NCI-H146 treated with DMSO at 0.1 percent for 48 hours (cell line): ENCODE data around the gene KRTAP9-9.
"Not testable (repeated sequence)": the region's sequence is repeated elsewhere in the genome, so short reads cannot be mapped to it uniquely, and the experiment has no call there.

Source experiments
- DNase-seq: peaks from one replicate; lab custom pipeline; 2025; ENCODE audit not compliant: unreplicated experiment; lab: John Stamatoyannopoulos, UW

Gene KRTAP9-9

DNA sequence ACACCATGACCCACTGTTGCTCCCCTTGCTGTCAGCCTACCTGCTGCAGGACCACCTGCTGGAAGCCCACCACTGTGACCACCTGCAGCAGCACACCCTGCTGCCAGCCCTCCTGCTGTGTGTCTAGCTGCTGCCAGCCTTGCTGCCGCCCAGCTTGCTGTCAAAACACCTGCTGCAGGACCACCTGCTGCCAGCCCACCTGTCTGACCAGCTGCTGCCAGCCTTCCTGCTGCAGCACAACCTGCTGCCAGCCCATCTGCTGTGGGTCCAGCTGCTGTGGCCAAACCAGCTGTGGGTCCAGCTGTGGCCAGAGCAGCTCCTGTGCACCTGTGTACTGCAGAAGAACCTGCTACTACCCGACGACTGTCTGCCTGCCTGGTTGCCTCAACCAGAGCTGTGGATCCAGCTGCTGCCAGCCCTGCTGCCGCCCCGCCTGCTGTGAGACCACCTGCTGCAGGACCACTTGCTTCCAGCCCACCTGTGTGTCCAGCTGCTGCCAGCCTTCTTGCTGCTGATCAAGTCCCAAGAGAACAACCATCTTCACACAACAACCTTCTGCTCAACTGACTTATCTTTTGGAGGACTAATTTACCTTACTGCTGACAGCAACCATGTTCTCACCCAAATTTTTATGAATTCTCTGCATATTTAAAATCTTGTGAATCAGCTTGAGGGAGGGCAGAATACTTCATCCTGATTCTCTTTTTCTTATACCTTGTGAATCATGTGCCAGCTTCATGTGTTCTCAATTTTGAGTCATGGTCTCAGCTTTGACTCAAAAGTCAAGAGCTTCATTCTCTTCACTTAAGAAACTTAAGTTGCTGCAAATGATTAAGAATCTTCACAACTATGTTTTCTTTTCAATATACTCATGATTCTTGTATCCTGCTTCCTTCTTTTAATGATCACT lies at the start of gene KRTAP9-9:
KRTAP9-9 (plus strand) TSS at position 4 of the 910 bp plus-strand sequence.
- DNase-seq, result not testable (repeated sequence)

DNA sequence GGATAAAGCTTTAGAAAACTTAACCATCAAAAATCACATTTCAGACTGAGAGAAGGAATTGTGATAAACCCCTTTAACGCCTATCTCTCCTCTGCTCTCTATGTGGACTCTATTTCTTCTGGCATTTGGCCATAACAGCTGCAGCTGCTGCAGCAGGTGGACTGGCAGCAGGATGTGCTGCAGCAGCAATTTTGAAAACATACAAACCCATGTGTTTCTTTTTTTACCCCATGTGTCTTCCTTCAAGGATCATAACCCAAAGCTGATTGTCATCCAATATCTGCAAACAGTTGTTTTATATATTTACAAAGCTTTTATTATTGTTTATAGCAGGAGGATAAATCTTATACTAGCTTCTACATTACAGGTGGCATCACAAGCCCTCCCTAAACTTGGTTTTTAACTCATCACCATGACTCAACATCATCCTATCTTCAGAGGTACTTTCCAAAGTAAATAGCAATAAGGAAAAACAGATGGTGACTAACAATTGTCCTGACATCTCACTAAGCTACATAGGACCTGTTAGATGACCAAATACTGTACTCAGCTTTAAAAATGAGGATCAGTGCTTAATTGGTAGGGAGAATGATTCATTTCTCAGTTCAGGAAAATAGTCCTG lies 43.2 kb upstream of the KRTAP9-9 start:
- no peak for DNase-seq

DNA sequence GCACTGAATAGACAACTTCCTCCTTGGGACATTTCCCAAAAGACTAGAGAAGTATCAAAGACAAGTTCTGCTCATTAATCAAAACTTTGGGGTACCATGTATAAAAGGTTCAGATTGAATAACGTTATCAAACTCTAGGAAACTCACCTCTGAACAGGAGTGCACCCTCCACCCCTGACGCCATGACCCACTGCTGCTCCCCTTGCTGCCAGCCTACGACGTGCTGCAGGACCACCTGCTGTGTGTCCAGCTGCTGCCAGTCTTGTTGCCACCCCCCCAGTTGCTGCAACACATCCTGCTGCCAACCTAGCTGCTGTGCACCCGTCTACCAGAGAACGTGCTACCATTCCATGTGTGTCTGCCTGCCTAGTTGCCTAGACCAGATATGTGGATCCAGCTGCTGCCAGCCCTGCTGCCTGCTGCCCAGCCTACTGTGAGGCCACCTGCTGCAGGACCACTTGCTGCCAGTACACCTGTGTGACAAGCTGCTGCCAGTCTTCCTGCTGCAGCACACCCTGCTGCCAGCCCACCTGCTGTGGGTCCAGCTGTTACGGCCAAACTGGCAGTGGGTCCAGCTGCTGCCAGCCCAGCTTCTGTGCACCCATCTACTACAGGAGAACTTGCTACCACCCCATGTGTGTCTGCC lies 42.5 kb upstream of the KRTAP9-9 start:
- DNase-seq, result no peak

DNA sequence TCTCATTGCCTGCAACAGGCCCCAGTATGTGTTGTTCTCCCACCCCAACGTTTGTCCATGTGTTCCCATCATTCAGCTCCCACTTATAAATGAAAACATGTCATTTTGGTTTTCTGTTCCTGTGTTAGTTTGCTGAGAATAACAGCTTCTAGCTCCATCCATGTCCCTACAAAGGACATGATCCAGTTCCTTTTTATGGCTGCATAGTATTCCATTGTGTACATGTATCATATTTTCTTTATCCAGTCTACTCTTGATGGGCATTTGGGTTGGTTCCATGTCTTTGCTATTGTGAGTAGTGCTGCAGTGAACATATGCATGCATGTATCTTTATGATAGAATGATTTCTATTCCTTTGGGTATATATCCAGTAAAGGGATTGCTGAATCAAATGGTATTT lies 39.5 kb upstream of the KRTAP9-9 start:
- no peak for DNase-seq

DNA sequence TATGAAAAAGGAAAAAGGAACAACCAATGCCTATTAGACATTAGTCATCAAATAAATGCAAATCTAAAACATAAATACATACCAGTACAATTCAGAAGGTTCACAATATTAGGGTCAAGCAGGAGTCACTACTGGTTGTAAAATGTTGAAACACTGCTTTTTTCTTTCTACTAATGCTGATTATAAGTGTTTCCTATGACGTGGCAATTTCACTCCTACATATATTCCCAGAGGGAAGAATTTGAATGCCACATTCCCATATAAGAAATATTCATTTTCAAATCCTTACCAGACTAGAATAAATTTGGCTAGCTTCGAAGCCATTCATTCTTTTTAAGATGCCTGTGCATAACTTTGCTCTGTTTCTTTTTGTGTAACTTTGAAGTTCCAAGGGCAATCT lies 31.4 kb upstream of the KRTAP9-9 start:
- no peak for DNase-seq

DNA sequence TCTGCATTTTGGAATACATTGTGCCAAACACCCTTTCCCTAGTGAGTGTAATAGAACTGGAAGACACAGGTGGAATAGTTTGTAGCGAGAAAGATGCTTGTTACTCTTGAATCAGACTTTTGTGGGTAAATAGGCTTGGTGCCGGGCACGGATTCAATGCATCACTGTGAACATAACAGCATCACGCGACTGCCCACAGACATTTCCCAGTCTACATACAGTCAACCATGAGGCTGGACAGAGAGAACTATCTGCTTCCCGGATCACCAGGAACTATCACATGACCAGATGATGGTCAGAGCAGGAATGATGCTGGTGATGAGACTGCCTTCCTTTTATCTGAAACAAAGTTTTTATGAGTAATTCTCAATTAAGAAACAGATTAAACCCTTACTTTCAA lies 29.1 kb upstream of the KRTAP9-9 start:
- DNase-seq, result no peak

DNA sequence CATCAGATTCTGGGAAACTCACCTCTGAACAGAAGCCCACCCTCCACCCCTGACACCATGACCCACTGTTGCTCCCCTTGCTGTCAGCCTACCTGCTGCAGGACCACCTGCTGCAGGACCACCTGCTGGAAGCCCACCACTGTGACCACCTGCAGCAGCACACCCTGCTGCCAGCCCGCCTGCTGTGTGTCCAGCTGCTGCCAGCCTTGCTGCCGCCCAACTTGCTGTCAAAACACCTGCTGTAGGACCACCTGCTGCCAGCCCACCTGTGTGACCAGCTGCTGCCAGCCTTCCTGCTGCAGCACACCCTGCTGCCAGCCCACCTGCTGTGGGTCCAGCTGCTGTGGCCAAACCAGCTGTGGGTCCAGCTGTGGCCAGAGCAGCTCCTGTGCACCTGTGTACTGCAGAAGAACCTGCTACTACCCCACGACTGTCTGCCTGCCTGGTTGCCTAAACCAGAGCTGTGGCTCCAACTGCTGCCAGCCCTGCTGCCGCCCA lies 28.5 kb upstream of the KRTAP9-9 start, which contains the start of gene KRTAP9-2:
KRTAP9-2 (plus strand) TSS at position 51 of the 498 bp plus-strand sequence; CDS start at position 58, 7 bp downstream.
- not testable (repeated sequence) for DNase-seq

DNA sequence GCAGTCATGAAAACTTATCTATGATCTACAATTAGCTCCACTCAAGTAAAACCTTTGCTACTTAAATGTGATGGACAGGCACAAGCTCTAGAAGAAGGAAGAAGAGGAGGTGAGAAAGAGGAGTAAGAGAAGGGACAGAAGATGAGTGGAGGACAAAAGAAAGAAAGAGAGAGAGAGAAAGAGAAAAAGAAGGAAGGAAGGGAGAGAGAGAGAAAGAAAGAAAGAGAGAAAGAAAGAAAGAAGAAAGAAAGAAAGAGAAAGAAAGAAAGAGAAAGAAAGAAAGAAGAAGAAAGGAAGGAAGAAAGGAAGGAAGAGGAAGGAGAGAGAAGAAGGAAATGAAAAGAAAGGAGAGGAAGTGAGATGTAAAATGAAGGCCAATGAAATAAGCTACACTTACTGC lies 25.1 kb upstream of the KRTAP9-9 start:
- no peak for DNase-seq

DNA sequence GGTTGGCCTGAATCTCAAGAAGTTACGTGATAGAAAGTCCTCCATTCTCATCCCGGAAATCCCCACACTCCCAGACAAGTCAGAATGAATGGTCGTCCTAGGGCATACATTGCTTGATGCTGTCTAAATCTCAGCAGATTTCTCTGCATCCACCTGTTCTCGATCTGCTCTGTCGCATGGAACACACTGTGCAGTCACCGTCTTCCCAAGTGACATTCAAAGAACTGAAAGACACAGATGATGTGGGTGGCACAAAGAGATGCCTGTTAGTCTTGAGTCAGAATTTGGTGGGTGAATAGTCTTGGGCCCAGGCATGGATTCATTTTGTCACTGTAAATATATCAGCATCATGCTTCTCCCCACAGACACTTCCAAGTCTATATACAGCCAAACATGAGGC lies 23.5 kb upstream of the KRTAP9-9 start:
- DNase-seq, result no peak

DNA sequence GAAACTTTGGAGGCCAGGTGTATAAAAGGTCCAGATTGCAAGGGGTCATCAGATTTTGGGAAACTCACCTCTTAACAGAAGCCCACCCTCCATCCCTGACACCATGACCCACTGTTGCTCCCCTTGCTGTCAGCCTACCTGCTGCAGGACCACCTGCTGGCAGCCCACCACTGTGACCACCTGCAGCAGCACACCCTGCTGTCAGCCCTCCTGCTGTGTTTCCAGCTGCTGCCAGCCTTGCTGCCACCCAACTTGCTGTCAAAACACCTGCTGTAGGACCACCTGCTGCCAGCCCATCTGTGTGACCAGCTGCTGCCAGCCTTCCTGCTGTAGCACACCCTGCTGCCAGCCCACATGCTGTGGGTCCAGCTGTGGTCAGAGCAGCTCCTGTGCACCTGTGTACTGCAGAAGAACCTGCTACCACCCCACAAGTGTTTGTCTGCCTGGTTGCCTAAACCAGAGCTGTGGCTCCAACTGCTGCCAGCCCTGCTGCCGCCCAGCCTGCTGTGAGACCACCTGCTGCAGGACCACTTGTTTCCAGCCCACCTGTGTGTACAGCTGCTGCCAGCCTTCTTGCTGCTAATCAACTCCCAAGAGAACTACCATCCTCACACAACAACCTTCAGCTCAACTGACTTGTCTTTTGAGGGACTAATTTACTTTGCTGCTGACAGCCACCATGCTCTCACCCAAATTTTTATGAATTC lies 22.6 kb upstream of the KRTAP9-9 start, which contains the start of gene KRTAP9-3:
KRTAP9-3 (plus strand) TSS at position 51 of the 707 bp plus-strand sequence; CDS start at position 104, 53 bp downstream.
- DNase-seq, result not testable (repeated sequence)

DNA sequence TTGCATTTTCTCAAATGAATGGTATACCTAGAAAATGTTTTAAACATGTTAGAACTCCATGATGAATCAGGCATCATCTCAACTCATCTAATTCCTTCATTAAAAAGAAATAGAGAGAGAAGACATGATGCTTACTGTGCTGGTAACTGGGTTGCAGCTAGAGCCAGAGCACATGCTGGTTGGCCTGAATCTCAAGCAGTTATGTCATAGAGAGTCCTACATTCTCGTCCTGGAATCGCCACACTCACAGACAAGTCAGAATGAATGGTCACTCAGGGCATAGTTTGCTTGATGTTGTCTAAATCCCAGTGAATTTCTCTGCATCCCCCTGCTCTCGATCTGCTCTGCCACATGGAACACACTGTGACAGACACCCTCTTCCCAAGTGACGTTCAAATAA lies 18.1 kb upstream of the KRTAP9-9 start:
- not testable (repeated sequence) for DNase-seq

DNA sequence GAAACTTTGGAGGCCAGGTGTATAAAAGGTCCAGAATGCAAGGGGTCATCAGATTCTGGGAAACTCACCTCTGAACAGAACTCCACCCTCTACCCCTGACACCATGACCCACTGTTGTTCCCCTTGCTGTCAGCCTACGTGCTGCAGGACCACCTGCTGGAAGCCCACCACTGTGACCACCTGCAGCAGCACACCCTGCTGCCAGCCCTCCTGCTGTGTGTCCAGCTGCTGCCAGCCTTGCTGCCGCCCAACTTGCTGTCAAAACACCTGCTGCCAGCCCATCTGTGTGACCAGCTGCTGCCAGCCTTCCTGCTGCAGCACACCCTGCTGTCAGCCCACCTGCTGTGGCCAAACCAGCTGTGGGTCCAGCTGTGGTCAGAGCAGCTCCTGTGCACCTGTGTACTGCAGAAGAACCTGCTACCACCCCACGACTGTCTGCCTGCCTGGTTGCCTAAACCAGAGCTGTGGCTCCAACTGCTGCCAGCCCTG lies 17.2 kb upstream of the KRTAP9-9 start, which contains the start of gene KRTAP9-8:
KRTAP9-8 (plus strand) TSS at position 51 of the 489 bp plus-strand sequence; CDS start at position 104, 53 bp downstream.
- not testable (repeated sequence) for DNase-seq

DNA sequence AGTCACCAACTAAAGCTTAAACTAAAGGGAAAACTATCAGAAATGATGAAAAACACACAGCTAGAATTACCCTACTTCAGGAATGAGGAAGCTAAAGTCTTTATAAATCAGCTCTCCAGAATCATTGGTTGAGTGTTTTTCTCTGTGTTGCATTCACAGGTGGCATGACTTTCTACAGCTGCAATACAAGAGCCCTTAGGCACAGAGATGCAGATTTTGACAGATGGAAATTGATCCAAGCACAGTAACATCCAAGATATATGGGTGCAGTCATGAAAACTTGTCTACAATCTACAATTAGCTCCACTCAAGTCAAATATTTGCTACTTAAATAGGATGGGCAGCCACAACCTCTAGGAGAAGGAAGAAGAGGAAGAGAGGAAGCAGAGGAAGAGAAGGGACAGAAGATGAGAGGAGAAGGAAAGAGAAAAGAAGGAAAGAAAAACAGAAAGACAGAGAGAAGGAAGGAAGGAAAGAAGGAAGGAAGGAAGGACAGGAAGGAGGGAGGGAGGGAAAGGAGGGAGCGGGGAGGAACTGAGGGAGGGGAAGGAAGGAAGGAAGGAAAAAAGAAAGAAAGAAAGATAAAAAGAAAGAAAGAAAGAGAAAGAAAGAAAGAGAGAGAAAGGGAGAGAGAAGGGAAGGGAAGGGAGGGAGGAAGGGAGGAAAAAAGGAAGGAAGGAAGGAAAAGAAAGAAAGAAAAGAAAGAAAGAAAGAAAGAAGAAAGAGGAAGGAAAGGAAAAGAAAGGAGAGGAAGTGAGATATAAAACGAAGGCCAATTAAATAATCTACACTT lies 8.0 kb upstream of the KRTAP9-9 start:
- DNase-seq, result not testable (repeated sequence)

DNA sequence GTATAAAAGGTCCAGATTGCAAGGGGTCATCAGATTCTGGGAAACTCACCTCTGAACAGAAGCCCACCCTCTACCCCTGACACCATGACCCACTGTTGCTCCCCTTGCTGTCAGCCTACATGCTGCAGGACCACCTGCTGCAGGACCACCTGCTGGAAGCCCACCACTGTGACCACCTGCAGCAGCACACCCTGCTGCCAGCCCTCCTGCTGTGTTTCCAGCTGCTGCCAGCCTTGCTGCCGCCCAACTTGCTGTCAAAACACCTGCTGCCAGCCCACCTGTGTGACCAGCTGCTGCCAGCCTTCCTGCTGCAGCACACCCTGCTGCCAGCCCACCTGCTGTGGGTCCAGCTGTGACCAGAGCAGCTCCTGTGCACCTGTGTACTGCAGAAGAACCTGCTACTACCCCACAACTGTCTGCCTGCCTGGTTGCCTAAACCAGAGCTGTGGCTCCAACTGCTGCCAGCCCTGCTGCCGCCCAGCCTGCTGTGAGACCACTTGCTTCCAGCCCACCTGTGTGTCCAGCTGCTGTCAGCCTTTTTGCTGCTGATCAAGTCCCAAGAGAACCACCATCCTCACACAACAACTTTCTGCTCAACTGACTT lies 5.4 kb upstream of the KRTAP9-9 start, which contains the start of gene KRTAP9-4:
KRTAP9-4 (plus strand) TSS at position 51 of the 604 bp plus-strand sequence; CDS start at position 85, 34 bp downstream.
- DNase-seq, result not testable (repeated sequence)

DNA sequence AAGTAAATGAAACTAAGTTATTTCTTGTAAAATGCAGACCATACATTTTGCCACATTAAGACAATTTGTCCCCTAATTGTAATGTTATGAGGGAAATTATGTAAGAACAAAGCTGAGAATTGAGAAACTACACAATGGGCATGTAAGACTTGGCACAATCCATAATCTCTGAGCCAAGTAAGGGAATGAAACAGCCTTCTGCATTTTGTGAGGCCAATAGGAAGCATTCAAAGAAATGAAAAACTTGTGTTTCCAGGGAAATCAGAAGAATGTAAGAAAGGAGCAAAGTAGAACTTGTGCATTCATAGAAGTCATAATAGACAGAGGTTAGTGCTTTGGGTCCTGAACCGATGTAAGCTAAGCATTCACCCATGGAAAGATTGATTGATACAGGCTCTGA lies 3.9 kb upstream of the KRTAP9-9 start:
- DNase-seq, result no peak

DNA sequence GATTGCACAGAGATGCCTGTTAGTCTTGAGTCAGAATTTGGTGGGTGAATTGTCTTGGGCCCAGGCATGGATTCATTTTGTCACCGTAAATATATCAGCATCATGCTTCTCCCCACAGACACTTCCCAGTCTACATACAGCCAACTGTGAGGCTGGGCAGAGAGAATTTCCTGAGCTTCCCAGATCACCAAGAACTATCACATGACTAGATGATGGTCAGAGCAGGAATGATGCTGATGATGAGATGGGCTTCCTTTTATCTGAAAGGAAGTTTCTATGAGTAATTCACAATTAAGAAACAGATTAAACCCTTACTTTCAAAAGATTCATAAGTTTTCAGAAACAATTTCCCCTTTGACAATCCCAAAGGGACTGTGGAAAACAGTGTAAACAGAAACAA lies 323 bp upstream of the KRTAP9-9 start:
- DNase-seq, result no peak

DNA sequence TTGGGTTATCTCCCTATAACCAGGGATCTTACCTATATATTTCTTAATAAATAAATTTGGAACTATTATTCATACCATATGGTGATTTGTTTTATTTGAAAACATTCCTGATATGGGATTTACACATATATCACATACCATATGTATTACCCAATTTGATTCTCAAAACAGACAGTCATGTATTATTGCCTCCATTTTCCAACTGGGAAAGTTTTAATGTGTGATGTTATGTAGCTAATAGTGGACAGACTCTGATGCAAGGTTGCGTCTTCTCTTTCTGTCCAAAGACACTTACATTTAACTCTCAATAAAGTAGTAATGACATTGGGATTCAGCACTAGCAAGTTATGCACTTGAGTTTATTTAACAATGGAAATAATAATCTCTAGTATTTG lies 1.1 kb downstream of the KRTAP9-9 start:
- DNase-seq, result no peak

DNA sequence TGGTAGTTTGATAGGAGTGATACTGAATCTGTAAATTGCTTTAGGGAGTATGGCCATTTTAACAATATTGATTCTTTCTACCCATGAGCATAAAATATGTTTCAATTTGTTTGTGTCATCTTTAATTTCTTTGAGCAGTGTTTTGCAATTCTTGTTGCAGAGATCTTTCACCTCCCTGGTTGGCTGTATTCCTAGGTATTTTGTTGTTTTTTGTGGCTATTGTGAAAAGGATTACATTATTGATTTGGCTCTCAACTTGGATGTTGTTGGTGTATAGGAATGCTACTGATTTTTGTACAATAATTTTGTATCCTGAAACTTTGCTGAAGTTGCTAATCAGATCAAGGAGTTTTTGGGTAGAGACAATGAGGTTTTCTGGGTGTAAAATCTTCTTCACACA lies 3.2 kb downstream of the KRTAP9-9 start:
- DNase-seq, result no peak

DNA sequence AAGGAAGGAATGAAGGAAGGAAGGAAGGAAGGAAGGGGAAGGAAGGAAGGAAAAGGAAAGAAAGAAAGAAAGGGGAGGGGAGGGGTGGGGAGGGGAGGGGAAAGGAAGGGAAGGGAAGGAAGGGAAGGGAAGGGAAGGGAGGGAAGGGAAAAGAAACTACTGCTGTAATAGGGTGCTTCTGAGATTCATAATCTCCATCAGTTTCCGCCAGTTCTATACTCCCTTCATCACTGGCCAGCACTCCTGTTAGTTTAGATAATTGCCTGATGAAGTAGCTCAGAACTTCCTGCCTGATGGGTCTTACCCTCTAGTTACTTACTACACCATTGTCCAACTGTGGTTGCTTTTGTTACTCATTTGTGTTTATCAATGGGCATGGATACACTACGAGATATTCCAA lies 8.0 kb downstream of the KRTAP9-9 start:
- no peak for DNase-seq
